ENCODE measurements around the gene HOXB3. TPM values are rescaled to one million over a fixed set of nuclear protein-coding genes. Genes with fewer than 3 reads are reported as not detected.

The HOXB3 gene
- total and polyA plus RNA-seq, 2 of the 4 experiments (the other 2 are of a cell fraction), result 6.3 to 59.6 TPM

GRCh38 chr17:48616717-48617470, 26.9 kb upstream of the HOXB3 start:
- no peaks in the 10 kb centered on the region for H3K9me1 ChIP-seq (ENCODE audit: insufficient read depth, low read length)
- ChIA-PET POLR2A (ENCODE audit: unreplicated experiment) (no interaction called here), CTCF (interaction anchor here (0.6 to 1.5 kb wide), 3 partner anchors 111 to 592 kb away, joined by 3 to 4 read pairs (median 3); no protein-coding TSS in a partner anchor)
- no peak overlapping the region for H3K4me2 ChIP-seq (ENCODE audit: low read depth, low read length)
- peaks cover 64% of the 10 kb centered on the region for H3K27me3 ChIP-seq (ENCODE audit: control insufficient read depth, insufficient read depth, low read length)
- H2BK15ac ChIP-seq (ENCODE audit: low read depth, low read length), result no peak overlapping the region
- H3K18ac ChIP-seq (ENCODE audit: low read depth, low read length), result no peak overlapping the region
- TF ChIP-seq RFX5 (IDR thresholded peaks at IDR 0.05; ENCODE audit: low read depth, low read length), result no peak
- no peak for TF ChIP-seq NFE2L2 (IDR thresholded peaks at IDR 0.05; ENCODE audit: low read depth, low read length)
- no peak for TF ChIP-seq CEBPB (IDR thresholded peaks at IDR 0.05; ENCODE audit: low read depth, low read length)
- no peak for TF ChIP-seq CHD1 (IDR thresholded peaks at IDR 0.05; ENCODE audit: low read depth, low read length)
- no peak for TF ChIP-seq MAFK (IDR thresholded peaks at IDR 0.05; ENCODE audit: low read depth, low read length)
- TF ChIP-seq MAZ (IDR thresholded peaks at IDR 0.05; ENCODE audit: borderline replicate concordance, low read depth, low read length), result no peak
- TF ChIP-seq POLR2A (IDR thresholded peaks at IDR 0.05; ENCODE audit: low read depth, low read length), result no peak
- TF ChIP-seq BHLHE40 (IDR thresholded peaks at IDR 0.05; ENCODE audit: low read depth, low read length), result no peak
- TF ChIP-seq, protein P1, sequence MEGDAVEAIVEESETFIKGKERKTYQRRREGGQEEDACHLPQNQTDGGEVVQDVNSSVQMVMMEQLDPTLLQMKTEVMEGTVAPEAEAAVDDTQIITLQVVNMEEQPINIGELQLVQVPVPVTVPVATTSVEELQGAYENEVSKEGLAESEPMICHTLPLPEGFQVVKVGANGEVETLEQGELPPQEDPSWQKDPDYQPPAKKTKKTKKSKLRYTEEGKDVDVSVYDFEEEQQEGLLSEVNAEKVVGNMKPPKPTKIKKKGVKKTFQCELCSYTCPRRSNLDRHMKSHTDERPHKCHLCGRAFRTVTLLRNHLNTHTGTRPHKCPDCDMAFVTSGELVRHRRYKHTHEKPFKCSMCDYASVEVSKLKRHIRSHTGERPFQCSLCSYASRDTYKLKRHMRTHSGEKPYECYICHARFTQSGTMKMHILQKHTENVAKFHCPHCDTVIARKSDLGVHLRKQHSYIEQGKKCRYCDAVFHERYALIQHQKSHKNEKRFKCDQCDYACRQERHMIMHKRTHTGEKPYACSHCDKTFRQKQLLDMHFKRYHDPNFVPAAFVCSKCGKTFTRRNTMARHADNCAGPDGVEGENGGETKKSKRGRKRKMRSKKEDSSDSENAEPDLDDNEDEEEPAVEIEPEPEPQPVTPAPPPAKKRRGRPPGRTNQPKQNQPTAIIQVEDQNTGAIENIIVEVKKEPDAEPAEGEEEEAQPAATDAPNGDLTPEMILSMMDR (conservative IDR thresholded peaks at IDR 0.05; ENCODE audit: low read depth, low read length), result no peak
- no peak for TF ChIP-seq RAD21 (IDR thresholded peaks at IDR 0.05; ENCODE audit: low read length)
- TF ChIP-seq USF2 (IDR thresholded peaks at IDR 0.05; ENCODE audit: low read depth, low read length), result no peak
- TF ChIP-seq ELK1 (IDR thresholded peaks at IDR 0.05; ENCODE audit: borderline replicate concordance, low read depth, low read length), result no peak
- TF ChIP-seq SMC3 (IDR thresholded peaks at IDR 0.05; ENCODE audit: low read depth, low read length), result no peak
- H3K9me3 ChIP-seq (ENCODE audit: control insufficient read depth, insufficient read depth, low read length), result no peaks in the 10 kb centered on the region; the same call in 1 of the 2 replicates
- no peak overlapping the region for H3K4me3 ChIP-seq (ENCODE audit: insufficient read depth, low read depth, low read length)
- H2AK9ac ChIP-seq (replicated peaks; ENCODE audit: low read depth, low read length, poor library complexity), result no peak overlapping the region
- no peak overlapping the region for H2BK5ac ChIP-seq (ENCODE audit: low read depth, low read length, poor library complexity, severe bottlenecking)
- H2BK120ac ChIP-seq (ENCODE audit: low read depth, low read length), result no peak overlapping the region
- no peak overlapping the region for H3K56ac ChIP-seq (ENCODE audit: extremely low read depth, insufficient read depth, low read length)
- no peak overlapping the region for H3K4ac ChIP-seq (ENCODE audit: low read depth, low read length)
- H4K5ac ChIP-seq (ENCODE audit: low read depth, low read length), result no peak overlapping the region
- no peak overlapping the region for H2BK20ac ChIP-seq (ENCODE audit: low read depth, low read length)
- DNase-seq (no peak), ATAC-seq (ENCODE audit: low read depth) (no peak)
- H3K27ac ChIP-seq (ENCODE audit: insufficient read depth, low read length), result no peak overlapping the region
- H3K36me3 ChIP-seq (ENCODE audit: control insufficient read depth, insufficient read depth, low read length), result no peaks in the 10 kb centered on the region
- no peak overlapping the region for H3K23ac ChIP-seq (ENCODE audit: low read depth, low read length)
- in situ Hi-C loops (cut with MboI; ENCODE audit: low sequenced_read_pairs) (no loop called here), dilution Hi-C loops (cut with HindIII; ENCODE audit: low sequenced_read_pairs, unreplicated experiment) (no loop called here), intact Hi-C loops (cut with micrococcal nuclease) (no loop called here)
- H3K9ac ChIP-seq (ENCODE audit: low read depth, low read length), result no peak overlapping the region
- WGBS, 2 experiments (ENCODE audit: extremely low coverage in 2 of 2, insufficient read length in 1 of 2), result 73% methylated on average over 3 of the region's 15 CpGs; no CpG with 5 or more reads in 1 of the 2 experiments
- no peak overlapping the region for H3K14ac ChIP-seq (replicated peaks; ENCODE audit: low read depth, low read length)
- H2AK5ac ChIP-seq (ENCODE audit: low read depth, low read length), result no peak overlapping the region
- H3K4me1 ChIP-seq (ENCODE audit: control insufficient read depth, insufficient read depth, low read length), result peaks cover under 1% of the 10 kb centered on the region
- no peak overlapping the region for H4K91ac ChIP-seq (ENCODE audit: insufficient read depth, low read depth, low read length)
- peaks cover 0 to 6% of the 10 kb centered on the region in 2 experiments; a peak in 2 of 4 replicates for H3K79me1 ChIP-seq (ENCODE audit: low read depth in 1 of 2, low read length in 2 of 2)
- BruUV-seq (replicated peaks), result no TSS peak
- H4K20me1 ChIP-seq (ENCODE audit: insufficient read depth, low read length), result peaks cover 4% of the 10 kb centered on the region; the same call in 1 of the 2 replicates
- no peak overlapping the region for H2AFZ ChIP-seq (replicated peaks; ENCODE audit: low read length, poor library complexity)
- no peak overlapping the region for H4K8ac ChIP-seq (ENCODE audit: low read depth in 2 of 2, low read length in 2 of 2)
